Gastroesophageal sphincter (tissue), 3 donors: ENCODE data around the gene ZNF605.

Experiments
- POLR2A ChIP-seq, 2 donors: fragments of 450-650 bp; IDR thresholded peaks; one replicate each; pipeline ENCODE4 v1.6.1; 2017; ENCODE audit warnings: antibody characterized with exemption in 2 of 2, mild to moderate bottlenecking in 2 of 2, moderate library complexity in 1 of 2
- POLR2AphosphoS5 ChIP-seq: sonication (generic); formaldehyde crosslinking; IDR thresholded peaks from one replicate; pipeline ENCODE4 v1.6.1; 2017; ENCODE audit warnings: antibody characterized with exemption
- TF ChIP-seq, protein P1 (sequence below), 4 experiments: fragments of 200-600 bp in 2 of 4; fragments of 450-650 bp in 2 of 4; sonication (generic) in 1 of 4; IDR thresholded peaks; one replicate each; pipeline ENCODE4 v1.5.1; 2017 to 2019; ENCODE audit warnings: antibody characterized with exemption in 4 of 4, mild to moderate bottlenecking in 2 of 4, moderate library complexity in 2 of 4

DNA sequence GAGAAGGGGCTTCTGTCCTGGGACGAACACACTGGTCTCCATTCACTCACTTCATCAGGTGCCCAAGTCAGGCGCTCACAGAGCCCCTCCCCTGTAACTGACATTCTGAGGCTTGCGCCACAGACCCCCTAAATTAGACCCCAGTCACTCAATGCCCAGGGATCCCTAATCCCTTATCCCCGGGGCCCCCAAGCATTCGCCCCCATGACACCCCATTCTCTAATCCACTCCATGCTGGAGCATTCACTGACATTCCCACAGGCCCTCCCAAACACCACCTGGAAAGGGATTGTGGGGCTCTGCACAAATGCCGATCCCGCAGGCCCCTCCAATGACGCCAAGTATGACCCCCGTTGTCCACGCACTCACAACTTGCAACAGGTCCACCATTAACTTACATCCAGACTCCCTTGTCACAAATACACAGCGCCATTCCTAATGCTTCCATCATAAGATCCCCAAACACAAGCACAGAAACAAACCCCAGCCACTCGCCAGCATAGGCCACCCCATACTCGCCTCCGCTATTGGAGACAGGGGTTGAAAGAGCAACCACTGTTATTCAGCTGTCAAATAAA is 1.5 kb downstream of the ZNF605 start:
- TF ChIP-seq, protein P1, sequence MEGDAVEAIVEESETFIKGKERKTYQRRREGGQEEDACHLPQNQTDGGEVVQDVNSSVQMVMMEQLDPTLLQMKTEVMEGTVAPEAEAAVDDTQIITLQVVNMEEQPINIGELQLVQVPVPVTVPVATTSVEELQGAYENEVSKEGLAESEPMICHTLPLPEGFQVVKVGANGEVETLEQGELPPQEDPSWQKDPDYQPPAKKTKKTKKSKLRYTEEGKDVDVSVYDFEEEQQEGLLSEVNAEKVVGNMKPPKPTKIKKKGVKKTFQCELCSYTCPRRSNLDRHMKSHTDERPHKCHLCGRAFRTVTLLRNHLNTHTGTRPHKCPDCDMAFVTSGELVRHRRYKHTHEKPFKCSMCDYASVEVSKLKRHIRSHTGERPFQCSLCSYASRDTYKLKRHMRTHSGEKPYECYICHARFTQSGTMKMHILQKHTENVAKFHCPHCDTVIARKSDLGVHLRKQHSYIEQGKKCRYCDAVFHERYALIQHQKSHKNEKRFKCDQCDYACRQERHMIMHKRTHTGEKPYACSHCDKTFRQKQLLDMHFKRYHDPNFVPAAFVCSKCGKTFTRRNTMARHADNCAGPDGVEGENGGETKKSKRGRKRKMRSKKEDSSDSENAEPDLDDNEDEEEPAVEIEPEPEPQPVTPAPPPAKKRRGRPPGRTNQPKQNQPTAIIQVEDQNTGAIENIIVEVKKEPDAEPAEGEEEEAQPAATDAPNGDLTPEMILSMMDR (IDR thresholded peaks at IDR 0.05) = no peak
- no peak for TF ChIP-seq POLR2A (IDR thresholded peaks at IDR 0.05)
- no peak for TF ChIP-seq POLR2AphosphoS5
